WTC11 (cell line): ENCODE data around the gene TUBB8. TPM values are rescaled to one million over a fixed set of nuclear protein-coding genes. Genes with fewer than 3 reads are reported as not detected.
A peak's percentile ranks its signal among the peaks of the same experiment; 100 is the strongest.
"Not testable (repeated sequence)": the region's sequence is repeated elsewhere in the genome, so short reads cannot be mapped to it uniquely, and the experiment has no call there.

Source experiments
- ATAC-seq: fragments of 200-7000 bp; cut with Tn5 transposase; 2 replicates; pipeline ENCODE4 v1.10.0; 2021; ENCODE audit warnings: mild to moderate bottlenecking, moderate library complexity
- CTCF ChIA-PET: fragments of 300-600 bp; sonication (Branson Sonifier 250); formaldehyde crosslinking; loops from one replicate; lab custom pipeline; 2021; ENCODE audit warnings: antibody characterized with exemption; lab: Charles Lee
- POLR2A ChIA-PET: fragments of 350-600 bp; sonication (Branson Sonifier 250); formaldehyde crosslinking; loops from one replicate; lab custom pipeline; 2021; ENCODE audit warnings: antibody characterized with exemption; lab: Charles Lee
- DNase-seq: peaks from one replicate; pipeline ENCODE4 v3.0.0; 2021; ENCODE audit warnings: low spot score
- H3K27ac Mint-ChIP-seq: 2 replicates; pipeline ENCODE4 v1.8.0; 2021; ENCODE audit warnings: mixed read lengths
- H3K27me3 Mint-ChIP-seq: 2 replicates; pipeline ENCODE4 v1.8.0; 2021; ENCODE audit warnings: low read depth, mild to moderate bottlenecking, moderate library complexity, mixed read lengths
- H3K36me3 Mint-ChIP-seq: 2 replicates; pipeline ENCODE4 v1.8.0; 2021; ENCODE audit warnings: mixed read lengths
- H3K4me1 Mint-ChIP-seq: 2 replicates; pipeline ENCODE4 v1.8.0; 2022; ENCODE audit warnings: mixed read lengths
- H3K4me3 Mint-ChIP-seq: 2 replicates; pipeline ENCODE4 v1.8.0; 2021; ENCODE audit warnings: mild to moderate bottlenecking, moderate library complexity, mixed read lengths
- H3K9me3 Mint-ChIP-seq: 2 replicates; pipeline ENCODE4 v1.8.0; 2021; ENCODE audit warnings: mixed read lengths
- total RNA-seq: library from RNA; stranded (reverse); gene quantifications from 3 replicates; pipeline ENCODE4 v1.2.3, GENCODE V29; 2021
- TF ChIP-seq, protein P1 (sequence below): fragments of 200-600 bp; IDR thresholded peaks from 2 replicates; pipeline ENCODE4 v1.8.0; 2022; ENCODE audit warnings: antibody characterized with exemption

Gene TUBB8
- total RNA-seq, 1 experiment from 2014 or later, result 2.3 TPM

DNA sequence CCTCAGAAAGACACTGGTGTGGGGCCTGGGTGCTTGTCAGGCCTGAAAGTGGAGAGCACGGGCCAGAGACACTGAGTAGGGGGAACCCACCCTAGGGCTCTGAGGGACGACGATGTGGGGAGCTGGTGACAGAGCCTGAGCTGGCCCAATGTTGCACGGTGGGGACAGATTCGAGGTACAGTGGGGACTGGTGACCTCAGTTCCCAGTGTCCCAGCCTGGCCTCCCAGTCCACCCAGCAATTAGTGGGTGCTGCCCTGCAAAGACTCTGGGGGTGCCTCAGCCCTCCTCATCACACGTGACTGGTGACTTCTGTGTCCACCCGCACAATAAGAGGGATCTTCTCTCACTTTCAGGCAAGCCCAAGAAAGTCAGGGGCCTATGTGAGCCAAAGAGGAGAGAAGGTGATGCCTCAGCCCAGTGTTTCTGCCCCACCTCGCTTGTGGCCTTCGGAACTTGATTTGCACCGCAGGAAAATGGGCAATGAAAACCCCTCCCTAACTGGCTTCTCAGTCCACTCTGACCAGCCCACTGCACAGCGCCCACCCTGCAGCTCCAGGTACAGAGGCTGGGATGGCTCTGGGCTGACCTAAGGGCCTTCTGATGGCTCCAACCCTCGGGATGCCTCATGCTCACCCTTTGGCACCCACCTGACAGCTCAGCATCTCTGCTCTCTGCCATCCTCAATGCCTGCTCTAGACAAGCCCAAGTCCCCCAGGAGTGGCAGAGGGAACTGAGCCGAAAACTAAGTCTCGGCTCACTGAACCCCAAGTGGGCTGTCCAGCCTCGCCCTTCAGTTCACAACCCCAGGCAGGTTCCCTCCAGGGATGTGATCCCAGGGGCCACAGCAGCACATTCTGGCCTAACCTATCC lies 36.4 kb downstream of the TUBB8 start:
- H3K4me3 Mint-ChIP-seq, ATAC-seq, H3K36me3 Mint-ChIP-seq, H3K27ac Mint-ChIP-seq, H3K9me3 Mint-ChIP-seq, DNase-seq, H3K27me3 Mint-ChIP-seq, CTCF ChIA-PET, H3K4me1 Mint-ChIP-seq, POLR2A ChIA-PET: not testable (repeated sequence)

DNA sequence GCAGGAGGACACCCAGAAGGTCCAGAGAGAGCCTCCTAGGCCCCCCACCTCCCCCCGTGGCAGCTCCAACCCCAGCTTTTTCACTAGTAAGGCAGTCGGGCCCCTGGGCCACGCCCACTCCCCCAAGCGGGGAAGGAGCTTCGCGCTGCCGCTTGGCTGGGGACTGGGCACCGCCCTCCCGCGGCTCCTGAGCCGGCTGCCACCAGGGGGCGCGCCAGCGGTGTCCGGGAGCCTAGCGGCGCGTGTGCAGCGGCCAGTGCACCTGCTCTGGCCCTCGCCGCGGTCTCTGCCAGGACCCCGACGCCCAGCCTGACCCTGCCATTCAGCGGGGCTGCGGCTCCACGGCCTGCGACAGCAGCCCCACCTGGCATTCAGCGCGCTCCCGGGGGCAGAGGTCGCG lies 37.8 kb downstream of the TUBB8 start:
- H3K36me3 Mint-ChIP-seq, H3K27me3 Mint-ChIP-seq, H3K27ac Mint-ChIP-seq, POLR2A ChIA-PET, H3K4me3 Mint-ChIP-seq, H3K4me1 Mint-ChIP-seq, CTCF ChIA-PET, H3K9me3 Mint-ChIP-seq: not testable (repeated sequence)
- peak; percentile 80 for DNase-seq
- TF ChIP-seq, protein P1, sequence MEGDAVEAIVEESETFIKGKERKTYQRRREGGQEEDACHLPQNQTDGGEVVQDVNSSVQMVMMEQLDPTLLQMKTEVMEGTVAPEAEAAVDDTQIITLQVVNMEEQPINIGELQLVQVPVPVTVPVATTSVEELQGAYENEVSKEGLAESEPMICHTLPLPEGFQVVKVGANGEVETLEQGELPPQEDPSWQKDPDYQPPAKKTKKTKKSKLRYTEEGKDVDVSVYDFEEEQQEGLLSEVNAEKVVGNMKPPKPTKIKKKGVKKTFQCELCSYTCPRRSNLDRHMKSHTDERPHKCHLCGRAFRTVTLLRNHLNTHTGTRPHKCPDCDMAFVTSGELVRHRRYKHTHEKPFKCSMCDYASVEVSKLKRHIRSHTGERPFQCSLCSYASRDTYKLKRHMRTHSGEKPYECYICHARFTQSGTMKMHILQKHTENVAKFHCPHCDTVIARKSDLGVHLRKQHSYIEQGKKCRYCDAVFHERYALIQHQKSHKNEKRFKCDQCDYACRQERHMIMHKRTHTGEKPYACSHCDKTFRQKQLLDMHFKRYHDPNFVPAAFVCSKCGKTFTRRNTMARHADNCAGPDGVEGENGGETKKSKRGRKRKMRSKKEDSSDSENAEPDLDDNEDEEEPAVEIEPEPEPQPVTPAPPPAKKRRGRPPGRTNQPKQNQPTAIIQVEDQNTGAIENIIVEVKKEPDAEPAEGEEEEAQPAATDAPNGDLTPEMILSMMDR, result 0 out of 2 replicates have a peak, but pooled peaks have one; percentile 18
- ATAC-seq, result peak; percentile 92

DNA sequence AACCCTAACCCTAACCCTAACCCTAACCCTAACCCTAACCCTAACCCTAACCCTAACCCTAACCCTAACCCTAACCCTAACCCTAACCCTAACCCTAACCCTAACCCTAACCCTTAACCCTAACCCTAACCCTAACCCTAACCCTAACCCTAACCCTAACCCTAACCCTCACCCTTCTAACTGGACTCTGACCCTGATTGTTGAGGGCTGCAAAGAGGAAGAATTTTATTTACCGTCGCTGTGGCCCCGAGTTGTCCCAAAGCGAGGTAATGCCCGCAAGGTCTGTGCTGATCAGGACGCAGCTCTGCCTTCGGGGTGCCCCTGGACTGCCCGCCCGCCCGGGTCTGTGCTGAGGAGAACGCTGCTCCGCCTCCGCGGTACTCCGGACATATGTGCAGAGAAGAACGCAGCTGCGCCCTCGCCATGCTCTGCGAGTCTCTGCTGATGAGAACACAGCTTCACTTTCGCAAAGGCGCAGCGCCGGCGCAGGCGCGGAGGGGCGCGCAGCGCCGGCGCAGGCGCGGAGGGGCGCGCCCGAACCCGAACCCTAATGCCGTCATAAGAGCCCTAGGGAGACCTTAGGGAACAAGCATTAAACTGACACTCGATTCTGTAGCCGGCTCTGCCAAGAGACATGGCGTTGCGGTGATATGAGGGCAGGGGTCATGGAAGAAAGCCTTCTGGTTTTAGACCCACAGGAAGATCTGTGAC lies 38.7 kb downstream of the TUBB8 start:
- H3K36me3 Mint-ChIP-seq, H3K4me3 Mint-ChIP-seq, H3K27ac Mint-ChIP-seq, POLR2A ChIA-PET, H3K27me3 Mint-ChIP-seq, DNase-seq, H3K9me3 Mint-ChIP-seq, CTCF ChIA-PET, H3K4me1 Mint-ChIP-seq: not testable (repeated sequence)
- peak; percentile 53 for ATAC-seq

Other genes starting within 250 kb of the TUBB8 start
- gene ZMYND11, start 86.2 kb upstream of the TUBB8 start, total RNA-seq, result 19.2 to 22.3 TPM (median 19.7 TPM) in 3 replicates